Right lung (tissue), 10 donors: Measurements from ENCODE around the gene OR2V2. TPM values are rescaled to one million over a fixed set of nuclear protein-coding genes. Genes with fewer than 3 reads are reported as not detected.
"Not testable (repeated sequence)": the region's sequence is repeated elsewhere in the genome, so short reads cannot be mapped to it uniquely, and the experiment has no call there.

ENCODE experiments used
- DNase-seq, 2 donors: peaks; one replicate each; pipeline ENCODE4 v3.0.0-alpha.2; 2013
- long read RNA-seq, 8 donors: transcript quantifications; one replicate each; lab custom pipeline, GENCODE V29; 2026
- polyA plus RNA-seq, 5 donors: library from polyadenylated mRNA; unstranded; fragments of 120-200 nt; gene quantifications; one replicate each; pipeline versions ENCODE4 v1.2.1 to v1.2.3, GENCODE V29; 2013; ENCODE audit warnings: inconsistent platforms in 1 of 5, low replicate concordance in 1 of 5; ENCODE audit not compliant: insufficient read length in 5 of 5, insufficient read depth in 1 of 5

OR2V2 gene
- under 1 TPM in 4 of 5 donors, not detected in 1; 0.03 to 0.05 (median 0.04) TPM for polyA plus RNA-seq
- long read RNA-seq, donor 1 = 0 reads
- long read RNA-seq, donor 2 = 0 reads
- long read RNA-seq, donor 3 = 0 reads
- long read RNA-seq, donor 4 = 0 reads
- long read RNA-seq, donor 5 = 0 reads
- long read RNA-seq, donor 6 = 0 reads
- long read RNA-seq, donor 7 = 0 reads
- long read RNA-seq, donor 8 = 0 reads

DNA sequence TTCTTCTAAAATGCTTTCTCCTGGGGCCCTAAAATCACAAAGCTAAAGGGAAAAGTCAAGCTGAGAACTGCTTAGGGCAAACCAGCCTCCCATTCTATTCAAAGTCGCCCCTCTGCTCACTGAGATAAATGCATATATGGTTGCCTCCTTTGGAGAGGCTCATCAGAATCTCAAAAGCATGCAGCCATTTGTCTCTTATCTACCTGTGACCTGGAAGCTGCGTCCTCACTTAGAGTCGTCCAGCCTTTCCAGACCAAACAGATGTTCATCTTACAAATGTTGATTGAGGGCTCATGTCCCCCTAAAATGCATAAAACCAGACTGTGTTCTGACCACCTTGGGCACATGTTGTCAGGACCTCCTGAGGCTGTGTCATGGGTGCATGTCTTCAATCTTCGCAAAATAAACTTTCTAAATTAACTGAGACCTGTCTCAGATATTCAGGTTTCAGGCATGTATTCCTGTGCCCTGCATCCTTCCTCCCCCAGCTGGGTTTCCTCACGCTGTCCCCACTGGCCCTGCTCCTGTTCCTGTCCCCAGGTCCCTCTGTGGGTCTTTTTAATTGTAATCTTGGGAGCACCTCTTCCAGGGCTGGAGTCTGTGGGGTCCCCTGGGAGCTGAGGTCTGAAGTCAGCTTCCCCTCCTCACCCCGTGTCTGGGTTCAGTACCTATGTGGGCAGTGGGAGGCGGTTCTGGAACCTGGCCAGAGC, at the start of gene OR2V2:
OR2V2 (plus strand) TSS at position 660 of the 710 bp plus-strand sequence. CDS start 7,357 bp downstream, outside the sequence.
- DNase-seq = not testable (repeated sequence)

GRCh38 chr5:181097759-181098491, 49.5 kb upstream of the OR2V2 start:
- DNase-seq = not testable (repeated sequence)

GRCh38 chr5:181098762-181099601, 48.4 kb upstream of the OR2V2 start:
- no peak for DNase-seq

- no peak for DNase-seq
Measured at GRCh38 chr5:181099602-181100086, 47.7 kb upstream of the OR2V2 start.

DNA sequence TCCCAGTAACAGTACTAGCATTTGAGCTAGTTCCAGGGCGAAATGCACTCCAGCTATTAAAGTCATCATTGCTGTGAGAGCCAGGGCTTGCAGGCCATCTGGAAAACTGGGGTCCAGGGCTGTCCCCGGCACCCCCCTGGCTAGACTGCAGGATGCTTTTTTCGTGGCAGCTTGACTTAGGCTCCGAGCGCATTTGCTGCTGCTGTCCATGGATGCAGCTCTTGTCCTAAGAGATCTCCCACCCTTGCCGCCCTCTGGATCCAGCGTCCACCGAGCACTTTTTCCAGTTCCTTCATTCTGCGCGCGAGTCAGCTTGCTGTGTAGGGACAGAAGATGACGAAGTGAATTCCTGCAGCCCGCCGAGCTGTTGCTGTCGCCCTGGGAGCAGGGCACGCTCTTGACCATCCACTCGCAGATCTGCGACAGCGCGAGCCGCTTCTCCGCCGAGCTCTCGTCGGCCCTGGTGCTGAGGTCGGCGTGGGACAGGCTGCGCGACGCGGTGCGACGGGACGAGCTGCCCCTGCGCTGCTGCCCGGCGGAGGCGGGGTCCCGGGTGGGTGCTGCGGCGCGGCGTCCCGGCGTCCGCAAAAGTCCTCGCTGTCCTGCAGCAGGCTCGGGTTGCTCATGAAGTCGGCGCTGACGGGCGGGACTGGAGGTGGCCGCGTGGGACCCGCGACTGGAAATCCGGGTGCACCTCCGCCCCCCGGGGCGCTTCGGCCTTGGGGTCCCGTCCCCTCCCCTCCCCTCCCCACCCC, 47.1 kb upstream of the OR2V2 start:
- no peak for DNase-seq

DNA sequence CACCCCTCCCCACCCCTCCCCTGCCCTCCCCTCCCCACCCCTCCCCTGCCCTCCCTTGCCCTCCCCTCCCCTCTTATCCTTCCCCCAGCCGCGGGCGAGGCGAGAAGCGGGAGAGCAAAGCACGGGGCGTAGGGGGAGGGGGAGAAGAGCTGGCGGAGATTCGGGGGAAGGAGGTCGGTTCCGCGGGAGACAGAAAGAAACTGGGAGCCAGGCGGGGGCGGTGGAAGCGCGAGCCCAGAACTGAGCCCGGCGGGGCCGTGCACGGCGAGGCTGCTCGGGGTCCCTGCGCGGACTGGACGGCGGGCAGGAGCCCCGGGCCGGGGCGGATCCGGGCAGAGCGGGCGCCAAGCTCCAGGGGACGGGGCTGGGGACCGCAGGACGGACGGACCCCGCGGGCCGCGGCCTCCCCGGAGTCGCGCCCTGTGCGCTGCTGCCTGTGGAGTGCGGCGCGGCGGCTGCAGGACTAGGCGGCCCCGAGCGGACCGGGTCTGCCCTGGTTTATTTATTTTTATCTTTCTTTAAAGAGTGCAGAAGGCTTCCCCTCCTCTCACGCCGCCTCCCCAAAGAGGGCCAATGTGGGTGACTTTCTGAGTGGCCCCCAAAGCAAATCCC, 46.2 kb upstream of the OR2V2 start:
- DNase-seq = not testable (repeated sequence)

DNA sequence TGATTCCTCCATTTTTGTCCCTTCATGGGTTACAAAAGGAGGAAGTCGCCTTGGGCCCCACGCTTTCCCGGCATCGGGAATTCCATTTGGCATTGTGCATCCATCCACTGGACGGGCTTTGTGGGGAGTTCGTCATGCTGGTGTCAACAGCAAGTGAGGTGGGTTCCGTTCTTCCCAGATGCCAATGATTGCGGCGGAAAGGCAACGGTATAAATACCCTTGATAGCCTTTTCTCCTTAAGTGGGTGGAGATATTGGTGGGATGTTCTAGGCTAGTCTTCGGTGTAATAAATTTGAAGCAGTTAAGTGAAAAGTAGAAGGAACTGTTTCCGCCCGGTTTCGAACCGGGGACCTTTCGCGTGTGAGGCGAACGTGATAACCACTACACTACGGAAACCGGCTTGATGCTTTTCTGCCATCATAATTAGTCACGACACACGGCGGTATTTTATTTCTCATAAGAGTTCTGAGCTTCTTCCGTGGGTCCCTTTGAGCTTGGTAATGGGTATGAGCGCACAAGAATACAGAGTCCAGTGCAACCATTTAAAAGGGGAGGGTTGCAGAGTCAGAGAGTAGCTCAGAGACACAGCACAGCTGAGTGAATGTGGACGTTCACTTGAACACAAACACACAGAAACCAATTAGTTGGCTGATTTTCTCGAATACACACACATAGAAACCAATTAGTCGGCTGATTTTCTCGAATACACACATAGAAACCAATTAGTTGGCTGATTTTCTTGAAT, 45.3 kb upstream of the OR2V2 start:
- not testable (repeated sequence) for DNase-seq

DNA sequence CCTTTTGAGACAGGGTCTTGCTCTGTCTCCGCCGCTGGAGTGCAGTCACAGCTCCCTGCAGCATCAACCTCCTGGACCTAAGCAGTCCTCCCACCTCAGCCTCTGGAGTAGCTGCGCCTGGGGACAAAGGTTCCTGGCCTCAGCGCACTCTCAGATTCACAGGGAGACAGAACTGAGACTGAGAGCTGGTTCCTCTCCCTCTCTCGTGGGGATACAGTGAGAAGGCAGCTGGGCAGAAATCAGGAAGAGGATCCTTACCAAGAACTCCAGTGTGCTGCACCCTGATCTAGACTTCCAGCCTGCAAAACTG, 43.2 kb upstream of the OR2V2 start:
- not testable (repeated sequence) for DNase-seq

DNA sequence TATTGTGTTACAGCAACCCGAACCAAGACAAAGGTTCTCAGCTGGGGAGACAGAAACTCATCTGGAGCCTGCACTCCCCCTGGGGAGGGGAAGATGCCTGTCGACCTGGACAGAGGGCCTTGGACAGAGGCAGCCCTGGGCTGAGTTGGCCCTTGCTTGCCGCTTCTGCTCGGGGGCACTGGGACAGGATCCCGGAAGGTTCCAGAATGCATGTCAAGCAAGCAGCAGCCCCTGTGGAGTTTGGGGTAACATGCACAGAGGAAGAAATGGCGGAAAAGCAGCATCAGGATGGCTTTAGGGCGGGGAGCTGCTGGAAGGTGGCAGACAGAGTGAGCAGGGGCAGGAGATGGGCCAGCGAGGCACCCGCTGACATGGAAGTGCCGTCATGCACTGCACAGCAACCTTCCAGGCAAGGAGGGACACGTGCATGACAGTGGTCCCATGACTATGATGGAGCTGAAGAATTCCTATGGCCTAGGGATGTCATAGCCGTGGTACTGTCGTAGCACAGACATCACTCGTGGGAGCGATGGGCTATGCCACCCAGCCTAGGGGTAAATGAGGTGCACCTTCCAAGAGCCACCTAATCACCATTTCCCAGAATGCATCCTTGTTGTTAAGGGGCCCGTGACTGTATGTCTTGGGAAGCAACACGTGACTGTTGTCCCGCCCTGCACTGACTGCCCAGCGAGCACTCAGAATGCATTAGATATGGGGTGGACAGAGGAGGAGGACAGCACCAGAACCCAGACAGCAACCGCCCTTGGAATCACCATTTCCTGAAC, 42.6 kb upstream of the OR2V2 start:
- DNase-seq = not testable (repeated sequence)

GRCh38 chr5:181105391-181106025, 41.9 kb upstream of the OR2V2 start:
- DNase-seq = no peak

- DNase-seq = no peak
Measured at GRCh38 chr5:181107699-181108098, 39.7 kb upstream of the OR2V2 start.

DNA sequence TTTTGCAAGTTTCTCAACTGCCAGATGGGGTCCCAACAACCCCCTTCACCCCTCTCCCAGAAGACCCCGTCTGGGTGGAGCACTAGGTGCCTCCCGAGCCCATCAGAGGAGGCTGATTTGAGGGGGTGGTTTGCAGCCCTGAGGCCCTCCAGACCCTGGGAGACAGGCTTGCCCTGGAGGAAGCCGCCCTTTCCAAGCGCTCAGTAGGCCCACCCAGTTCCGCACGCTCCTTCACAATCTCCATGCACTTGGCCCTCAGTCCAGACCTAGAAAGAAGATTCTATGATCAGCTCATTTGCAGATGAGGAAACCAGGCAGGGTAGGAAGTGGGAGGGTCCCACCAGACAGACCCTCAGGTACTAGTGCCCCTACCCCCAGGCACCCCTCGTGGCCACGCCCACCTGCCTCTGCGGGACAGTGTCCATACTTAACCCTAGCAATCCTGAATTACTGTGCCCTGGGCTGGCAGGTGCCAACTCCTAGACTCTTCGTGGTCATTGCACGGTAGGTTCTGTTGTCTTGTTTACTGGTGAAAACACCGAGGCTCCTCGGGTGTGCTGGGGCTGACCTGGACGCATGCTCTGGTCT, 38.7 kb upstream of the OR2V2 start:
- DNase-seq = no peak

DNA sequence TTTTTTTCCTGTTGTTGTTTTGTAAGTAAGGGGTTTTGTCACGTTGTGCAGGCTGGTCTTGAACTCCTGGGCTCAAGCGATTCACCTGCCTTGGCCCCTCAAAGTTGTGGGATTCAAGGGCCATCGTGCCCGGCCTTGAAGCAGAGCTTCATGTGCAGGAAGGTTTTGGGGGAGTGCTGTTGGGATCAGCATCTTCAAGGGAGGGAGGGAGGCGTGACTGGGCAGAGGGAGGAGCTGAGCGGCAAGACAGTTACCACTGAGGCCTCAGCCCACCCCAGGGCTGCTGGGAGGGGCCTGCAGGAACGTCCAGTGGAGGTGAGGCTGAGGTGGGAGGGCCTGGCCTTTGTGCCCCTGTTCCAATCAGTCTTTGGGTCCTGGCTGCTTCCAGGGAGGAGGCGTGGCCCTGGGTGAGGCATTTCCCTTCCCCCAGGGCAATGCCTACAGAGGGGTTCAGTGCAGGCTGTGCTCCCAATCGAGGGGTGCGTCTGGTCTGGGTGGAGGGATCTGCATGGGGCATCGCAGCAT, 37.8 kb upstream of the OR2V2 start:
- no peak for DNase-seq

DNA sequence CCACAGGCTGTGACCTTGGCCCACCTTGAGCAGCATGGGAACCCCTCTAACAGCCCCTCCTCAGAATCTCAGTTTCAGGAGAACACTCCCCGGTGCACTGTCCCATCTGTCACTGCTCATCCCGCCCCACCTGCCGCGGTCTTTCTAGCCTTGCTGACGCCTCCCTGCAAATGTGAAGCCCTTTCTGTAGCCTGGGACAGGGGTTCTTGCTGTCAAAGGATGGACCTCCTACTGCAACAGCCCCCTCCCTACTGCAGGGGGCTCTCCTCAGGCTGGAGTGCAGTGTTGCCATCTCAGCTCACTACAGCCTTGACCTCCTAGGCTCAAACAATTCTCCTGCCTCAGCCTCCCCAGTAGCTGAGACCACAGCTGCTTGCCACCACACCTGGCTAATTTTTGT, 36.4 kb upstream of the OR2V2 start:
- DNase-seq = no peak

- no peak for DNase-seq
Measured at GRCh38 chr5:181112476-181112875, 34.9 kb upstream of the OR2V2 start.

GRCh38 chr5:181113572-181113971, 33.8 kb upstream of the OR2V2 start:
- DNase-seq = not testable (repeated sequence)

DNA sequence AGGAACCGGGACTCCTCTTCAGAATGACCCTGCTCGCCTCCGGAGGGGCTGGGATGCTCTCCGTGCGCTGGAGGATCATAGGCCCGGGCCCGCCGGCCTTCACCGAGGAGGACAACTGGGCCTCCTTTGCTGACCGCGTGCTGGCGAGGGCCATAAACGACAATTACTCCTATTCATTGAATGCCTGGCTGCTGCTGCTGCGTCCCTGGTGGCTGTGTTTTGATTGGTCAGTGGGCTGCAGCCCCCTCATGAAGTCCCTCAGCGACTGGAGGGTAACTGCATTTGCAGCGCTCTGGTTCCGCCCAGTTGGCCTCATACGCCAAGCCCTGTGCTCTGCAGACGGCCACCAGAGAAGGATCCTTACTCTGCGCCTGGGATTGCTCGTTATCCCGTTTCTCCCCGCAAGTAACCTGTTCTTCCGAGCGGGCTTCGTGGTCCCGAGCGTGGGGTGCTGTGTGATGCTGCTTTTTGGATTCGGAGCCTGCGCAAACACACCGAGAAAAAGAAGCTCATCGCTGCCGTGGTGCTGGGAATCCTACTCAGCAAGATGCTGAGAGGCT, 33.0 kb upstream of the OR2V2 start:
- DNase-seq = no peak
